ENCODE measurements around the gene KCNE5. TPM values are rescaled to one million over a fixed set of nuclear protein-coding genes. Genes with fewer than 3 reads are reported as not detected.

The KCNE5 gene
- total and polyA plus RNA-seq, 9 of the 15 experiments (the other 6 are each of a cell fraction or from before 2014, with no cell fraction given), result 0.08 to 0.38 (median 0.21) TPM; not detected in 1

- TF ChIP-seq ID3 (CRISPR knock-in tag; IDR thresholded peaks at IDR 0.05) (no peak), ID3 (tag; IDR thresholded peaks at IDR 0.05) (no peak), ZNF655 (CRISPR knock-in tag; IDR thresholded peaks at IDR 0.05) (no peak), ZBTB1 (CRISPR knock-in tag; IDR thresholded peaks at IDR 0.05; ENCODE audit: borderline replicate concordance, low read depth) (no peak), CLOCK (CRISPR knock-in tag; IDR thresholded peaks at IDR 0.05; ENCODE audit: borderline replicate concordance) (no peak), POLR2H (tag; IDR thresholded peaks at IDR 0.05; ENCODE audit: low read depth) (no peak), TFAM (CRISPR knock-in tag; conservative IDR thresholded peaks at IDR 0.05) (no peak), HIVEP1 (CRISPR knock-in tag; IDR thresholded peaks at IDR 0.05) (no peak), NUFIP1 (IDR thresholded peaks at IDR 0.05; ENCODE audit: partially characterized antibody) (no peak)
- TF ChIP-seq, protein P1, sequence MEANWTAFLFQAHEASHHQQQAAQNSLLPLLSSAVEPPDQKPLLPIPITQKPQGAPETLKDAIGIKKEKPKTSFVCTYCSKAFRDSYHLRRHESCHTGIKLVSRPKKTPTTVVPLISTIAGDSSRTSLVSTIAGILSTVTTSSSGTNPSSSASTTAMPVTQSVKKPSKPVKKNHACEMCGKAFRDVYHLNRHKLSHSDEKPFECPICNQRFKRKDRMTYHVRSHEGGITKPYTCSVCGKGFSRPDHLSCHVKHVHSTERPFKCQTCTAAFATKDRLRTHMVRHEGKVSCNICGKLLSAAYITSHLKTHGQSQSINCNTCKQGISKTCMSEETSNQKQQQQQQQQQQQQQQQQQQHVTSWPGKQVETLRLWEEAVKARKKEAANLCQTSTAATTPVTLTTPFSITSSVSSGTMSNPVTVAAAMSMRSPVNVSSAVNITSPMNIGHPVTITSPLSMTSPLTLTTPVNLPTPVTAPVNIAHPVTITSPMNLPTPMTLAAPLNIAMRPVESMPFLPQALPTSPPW (CRISPR knock-in tag; IDR thresholded peaks at IDR 0.05), result no peak
- TF ChIP-seq, protein P2, sequence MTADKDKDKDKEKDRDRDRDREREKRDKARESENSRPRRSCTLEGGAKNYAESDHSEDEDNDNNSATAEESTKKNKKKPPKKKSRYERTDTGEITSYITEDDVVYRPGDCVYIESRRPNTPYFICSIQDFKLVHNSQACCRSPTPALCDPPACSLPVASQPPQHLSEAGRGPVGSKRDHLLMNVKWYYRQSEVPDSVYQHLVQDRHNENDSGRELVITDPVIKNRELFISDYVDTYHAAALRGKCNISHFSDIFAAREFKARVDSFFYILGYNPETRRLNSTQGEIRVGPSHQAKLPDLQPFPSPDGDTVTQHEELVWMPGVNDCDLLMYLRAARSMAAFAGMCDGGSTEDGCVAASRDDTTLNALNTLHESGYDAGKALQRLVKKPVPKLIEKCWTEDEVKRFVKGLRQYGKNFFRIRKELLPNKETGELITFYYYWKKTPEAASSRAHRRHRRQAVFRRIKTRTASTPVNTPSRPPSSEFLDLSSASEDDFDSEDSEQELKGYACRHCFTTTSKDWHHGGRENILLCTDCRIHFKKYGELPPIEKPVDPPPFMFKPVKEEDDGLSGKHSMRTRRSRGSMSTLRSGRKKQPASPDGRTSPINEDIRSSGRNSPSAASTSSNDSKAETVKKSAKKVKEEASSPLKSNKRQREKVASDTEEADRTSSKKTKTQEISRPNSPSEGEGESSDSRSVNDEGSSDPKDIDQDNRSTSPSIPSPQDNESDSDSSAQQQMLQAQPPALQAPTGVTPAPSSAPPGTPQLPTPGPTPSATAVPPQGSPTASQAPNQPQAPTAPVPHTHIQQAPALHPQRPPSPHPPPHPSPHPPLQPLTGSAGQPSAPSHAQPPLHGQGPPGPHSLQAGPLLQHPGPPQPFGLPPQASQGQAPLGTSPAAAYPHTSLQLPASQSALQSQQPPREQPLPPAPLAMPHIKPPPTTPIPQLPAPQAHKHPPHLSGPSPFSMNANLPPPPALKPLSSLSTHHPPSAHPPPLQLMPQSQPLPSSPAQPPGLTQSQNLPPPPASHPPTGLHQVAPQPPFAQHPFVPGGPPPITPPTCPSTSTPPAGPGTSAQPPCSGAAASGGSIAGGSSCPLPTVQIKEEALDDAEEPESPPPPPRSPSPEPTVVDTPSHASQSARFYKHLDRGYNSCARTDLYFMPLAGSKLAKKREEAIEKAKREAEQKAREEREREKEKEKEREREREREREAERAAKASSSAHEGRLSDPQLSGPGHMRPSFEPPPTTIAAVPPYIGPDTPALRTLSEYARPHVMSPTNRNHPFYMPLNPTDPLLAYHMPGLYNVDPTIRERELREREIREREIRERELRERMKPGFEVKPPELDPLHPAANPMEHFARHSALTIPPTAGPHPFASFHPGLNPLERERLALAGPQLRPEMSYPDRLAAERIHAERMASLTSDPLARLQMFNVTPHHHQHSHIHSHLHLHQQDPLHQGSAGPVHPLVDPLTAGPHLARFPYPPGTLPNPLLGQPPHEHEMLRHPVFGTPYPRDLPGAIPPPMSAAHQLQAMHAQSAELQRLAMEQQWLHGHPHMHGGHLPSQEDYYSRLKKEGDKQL (CRISPR knock-in tag; IDR thresholded peaks at IDR 0.05; ENCODE audit: borderline replicate concordance), result no peak
- TF ChIP-seq, protein P3, sequence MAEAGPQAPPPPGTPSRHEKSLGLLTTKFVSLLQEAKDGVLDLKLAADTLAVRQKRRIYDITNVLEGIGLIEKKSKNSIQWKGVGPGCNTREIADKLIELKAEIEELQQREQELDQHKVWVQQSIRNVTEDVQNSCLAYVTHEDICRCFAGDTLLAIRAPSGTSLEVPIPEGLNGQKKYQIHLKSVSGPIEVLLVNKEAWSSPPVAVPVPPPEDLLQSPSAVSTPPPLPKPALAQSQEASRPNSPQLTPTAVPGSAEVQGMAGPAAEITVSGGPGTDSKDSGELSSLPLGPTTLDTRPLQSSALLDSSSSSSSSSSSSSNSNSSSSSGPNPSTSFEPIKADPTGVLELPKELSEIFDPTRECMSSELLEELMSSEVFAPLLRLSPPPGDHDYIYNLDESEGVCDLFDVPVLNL (CRISPR knock-in tag; IDR thresholded peaks at IDR 0.05; ENCODE audit: low read depth), result no peak
- TF ChIP-seq, protein P4, sequence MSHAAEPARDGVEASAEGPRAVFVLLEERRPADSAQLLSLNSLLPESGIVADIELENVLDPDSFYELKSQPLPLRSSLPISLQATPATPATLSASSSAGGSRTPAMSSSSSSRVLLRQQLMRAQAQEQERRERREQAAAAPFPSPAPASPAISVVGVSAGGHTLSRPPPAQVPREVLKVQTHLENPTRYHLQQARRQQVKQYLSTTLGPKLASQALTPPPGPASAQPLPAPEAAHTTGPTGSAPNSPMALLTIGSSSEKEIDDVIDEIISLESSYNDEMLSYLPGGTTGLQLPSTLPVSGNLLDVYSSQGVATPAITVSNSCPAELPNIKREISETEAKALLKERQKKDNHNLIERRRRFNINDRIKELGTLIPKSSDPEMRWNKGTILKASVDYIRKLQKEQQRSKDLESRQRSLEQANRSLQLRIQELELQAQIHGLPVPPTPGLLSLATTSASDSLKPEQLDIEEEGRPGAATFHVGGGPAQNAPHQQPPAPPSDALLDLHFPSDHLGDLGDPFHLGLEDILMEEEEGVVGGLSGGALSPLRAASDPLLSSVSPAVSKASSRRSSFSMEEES (CRISPR knock-in tag; IDR thresholded peaks at IDR 0.05), result no peak
These were observed 47.3 kb upstream of the KCNE5 start (continued) for GRCh38 chrX:109672239-109672638.

Measured in K562 (cell line).